ENCODE results near the gene XRN2.

DNA sequence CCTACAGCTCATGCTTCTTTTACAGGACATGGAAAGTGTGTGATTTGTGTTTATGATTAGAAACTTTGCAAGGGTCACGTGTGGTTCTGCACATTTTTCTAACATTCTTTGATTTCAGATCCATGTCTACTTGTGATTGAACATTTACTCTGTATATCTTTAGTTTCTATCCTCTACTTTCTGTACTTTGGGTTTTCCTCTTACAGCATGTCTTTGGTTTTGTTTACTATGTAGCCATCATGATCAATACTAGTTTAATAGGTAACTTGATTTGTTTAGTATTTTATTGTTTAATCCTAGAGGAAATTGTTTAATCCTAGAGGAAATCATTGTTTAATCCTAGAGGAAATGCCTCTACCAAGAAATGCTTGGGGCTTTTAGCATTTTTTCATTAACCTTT, 41.8 kb downstream of the XRN2 start:
- no peak for TF ChIP-seq POLR2A (IDR thresholded peaks at IDR 0.05; ENCODE audit: low read depth, low read length)
- no peak for TF ChIP-seq POLR2AphosphoS5 (IDR thresholded peaks at IDR 0.05; ENCODE audit: low read depth, low read length)
- no peak for TF ChIP-seq TAF1 (IDR thresholded peaks at IDR 0.05; ENCODE audit: borderline replicate concordance, low read depth, low read length)
